CD1c-positive myeloid dendritic cell (primary cell): ENCODE data around the gene NME2.
"Not testable (repeated sequence)": the region's sequence is repeated elsewhere in the genome, so short reads cannot be mapped to it uniquely, and the experiment has no call there.

ENCODE experiments used
- DNase-seq: peaks from one replicate; pipeline ENCODE4 v3.0.0-alpha.2; 2016; ENCODE audit errors: extremely low spot score

Gene NME2

DNA sequence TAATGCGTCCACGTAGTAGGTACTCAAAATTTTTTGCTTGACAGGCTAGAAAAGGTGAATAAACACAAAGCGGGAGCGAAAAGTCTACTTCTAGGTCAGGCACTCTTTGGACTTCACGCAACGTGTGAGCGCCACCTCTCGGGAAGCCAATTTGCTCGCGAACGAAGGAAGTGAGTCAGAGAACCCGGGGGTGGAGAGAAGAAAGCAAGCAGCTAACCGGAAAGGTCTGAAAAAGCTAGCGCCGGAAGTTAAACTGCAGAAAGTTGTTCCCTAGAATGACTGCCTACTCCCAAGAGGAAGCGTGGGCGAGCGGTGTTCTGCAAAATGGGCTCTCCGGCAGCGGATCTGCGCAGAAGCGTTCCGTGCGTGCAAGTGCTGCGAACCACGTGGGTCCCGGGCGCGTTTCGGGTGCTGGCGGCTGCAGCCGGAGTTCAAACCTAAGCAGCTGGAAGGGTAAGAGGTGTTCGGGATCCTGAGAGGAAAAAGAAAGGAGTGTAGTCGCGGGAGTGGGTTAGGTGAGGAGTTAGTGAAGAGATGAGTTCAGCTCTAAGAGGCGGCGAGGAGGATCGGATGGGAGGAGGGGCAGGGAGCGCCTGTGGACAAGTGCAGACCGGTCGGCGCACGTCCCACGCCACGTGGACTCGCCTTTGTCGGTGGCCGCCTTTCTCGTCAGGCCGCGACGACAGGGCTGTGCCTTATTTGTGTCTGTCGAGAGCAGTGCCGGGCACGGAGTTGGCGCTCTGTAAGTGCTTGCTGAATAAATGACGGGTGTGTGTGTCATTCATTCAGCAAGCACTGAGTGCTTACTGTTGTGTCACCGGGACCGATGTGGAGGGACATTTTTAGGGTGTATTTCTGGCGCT is 12.8 kb upstream of the NME2 start, which contains the start of gene NME1:
NME1 (plus strand) TSS at position 350 of the 863 bp plus-strand sequence. CDS start 2,096 bp downstream, outside the sequence.
- DNase-seq = peak; percentile 100

DNA sequence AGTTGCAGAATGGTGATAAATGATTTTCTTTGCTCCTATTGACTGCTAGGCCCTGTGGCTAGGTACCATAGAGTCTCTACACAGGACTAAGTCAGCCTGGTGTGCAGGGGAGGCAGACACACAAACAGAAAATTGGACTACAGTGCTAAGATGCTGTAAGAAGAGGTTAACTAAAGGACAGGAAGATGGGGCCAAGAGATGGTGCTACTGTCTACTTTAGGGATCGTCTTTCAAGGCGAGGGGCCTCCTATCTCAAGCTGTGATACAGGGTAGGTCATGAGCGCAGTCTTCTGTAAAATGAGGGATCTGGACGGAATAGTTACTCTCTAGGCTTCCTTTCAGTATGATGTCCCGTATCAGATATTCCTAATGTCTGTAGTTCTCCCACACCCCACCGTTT is 12.0 kb upstream of the NME2 start:
- no peak for DNase-seq

DNA sequence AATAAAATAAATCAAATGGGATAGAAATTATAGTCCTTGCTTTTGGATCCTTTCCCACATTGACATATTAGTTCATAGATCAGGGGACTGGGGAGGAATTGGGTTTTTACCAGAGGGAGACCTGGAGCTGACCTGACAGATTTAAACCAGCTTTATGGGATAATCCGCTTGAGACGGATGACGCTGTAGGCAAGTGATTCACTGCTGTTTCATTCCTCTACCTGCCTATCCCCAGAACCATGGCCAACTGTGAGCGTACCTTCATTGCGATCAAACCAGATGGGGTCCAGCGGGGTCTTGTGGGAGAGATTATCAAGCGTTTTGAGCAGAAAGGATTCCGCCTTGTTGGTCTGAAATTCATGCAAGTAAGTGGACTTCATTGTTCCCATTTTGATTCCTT is 10.8 kb upstream of the NME2 start:
- no peak for DNase-seq

DNA sequence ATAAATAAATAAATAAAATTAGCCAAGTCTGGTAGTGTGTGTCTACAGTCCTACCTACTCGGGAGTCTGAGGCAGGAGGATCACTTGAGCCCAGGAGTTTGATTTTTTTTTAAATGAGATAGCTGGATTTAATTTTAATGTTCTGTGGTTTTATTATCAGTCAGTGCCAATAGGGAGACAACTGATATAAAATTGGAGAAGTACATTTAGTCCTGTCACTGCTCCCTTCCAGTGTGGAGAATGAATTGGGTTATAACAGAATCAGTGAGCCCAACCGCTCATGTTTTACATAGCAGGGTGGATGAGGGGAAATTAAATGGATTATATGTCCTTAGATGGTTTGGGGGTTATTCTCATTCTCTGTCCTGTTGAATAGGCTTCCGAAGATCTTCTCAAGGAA is 6.6 kb upstream of the NME2 start:
- no peak for DNase-seq

DNA sequence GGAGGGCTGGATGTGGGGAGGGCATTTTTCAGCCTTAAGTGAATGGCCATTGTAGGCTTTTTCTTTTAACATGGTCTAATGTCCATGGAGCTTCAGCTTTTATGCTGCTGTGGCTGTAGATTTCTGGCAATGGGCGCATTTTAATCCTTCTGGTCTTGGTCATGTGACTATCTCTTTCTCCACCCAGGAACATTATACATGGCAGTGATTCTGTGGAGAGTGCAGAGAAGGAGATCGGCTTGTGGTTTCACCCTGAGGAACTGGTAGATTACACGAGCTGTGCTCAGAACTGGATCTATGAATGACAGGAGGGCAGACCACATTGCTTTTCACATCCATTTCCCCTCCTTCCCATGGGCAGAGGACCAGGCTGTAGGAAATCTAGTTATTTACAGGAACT is 4.7 kb upstream of the NME2 start:
- DNase-seq = no peak

DNA sequence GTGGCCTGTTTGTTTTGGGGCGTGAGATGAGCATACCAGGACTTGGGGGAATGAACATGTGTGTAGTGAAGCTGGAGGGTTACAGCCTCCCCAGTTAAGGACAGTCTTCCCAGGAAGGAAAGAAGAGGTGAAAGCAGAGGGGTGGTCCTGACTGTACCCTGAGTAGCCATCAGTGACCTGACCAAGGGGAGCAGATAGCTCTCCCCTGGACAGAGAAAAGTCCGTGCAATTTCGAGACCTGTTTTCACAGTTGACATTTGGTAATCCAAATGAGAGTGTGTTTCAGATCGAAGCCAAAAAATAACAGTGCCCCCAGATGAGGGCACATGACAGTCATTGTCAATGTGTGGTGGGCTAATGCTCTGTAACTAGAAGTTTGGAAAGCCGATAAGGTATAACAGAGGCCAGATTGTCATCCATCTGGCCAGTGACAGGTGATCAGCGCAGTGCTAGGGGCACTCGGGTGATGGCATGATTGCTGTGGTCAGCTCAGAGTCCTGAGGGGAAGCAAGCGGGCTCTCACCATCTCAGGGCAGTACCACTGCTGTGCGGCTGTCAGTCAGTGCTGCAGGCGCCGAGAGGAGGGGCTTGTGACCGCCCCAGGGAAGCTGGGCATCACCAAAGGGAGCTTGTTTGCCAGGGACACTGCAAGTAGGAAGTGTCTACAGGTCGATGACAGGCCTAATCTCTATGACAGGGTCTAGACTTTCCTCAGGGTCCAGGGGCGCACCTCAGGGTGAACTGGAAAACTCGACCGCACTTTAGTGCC is 1.1 kb upstream of the NME2 start:
- DNase-seq = no peak

DNA sequence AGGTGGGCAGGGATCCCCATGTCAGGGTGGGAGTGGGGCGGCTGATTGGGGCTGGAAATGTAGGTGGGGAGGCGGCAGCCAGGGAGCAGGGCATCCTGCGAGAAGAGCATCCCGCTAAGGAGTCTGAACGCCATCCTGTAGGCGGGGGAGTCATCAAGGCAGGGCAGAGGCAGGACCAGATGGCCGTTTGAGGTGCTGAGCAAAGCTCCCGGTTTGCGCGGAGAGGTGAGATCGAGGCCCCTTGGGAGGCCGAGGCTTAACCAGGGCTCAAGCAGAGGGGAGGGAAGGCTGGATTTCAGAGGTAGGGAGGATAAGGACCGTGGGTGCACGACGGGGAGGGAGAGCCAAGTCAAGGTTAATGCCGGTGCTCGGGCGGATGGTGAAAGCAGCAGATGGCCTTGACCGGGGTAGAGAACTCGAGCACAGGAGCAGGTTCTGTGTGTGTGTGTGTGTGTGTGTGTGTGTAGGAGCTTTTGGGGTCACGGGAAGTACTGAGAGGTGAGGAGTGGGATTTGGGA is 472 bp upstream of the NME2 start:
- DNase-seq = no peak

DNA sequence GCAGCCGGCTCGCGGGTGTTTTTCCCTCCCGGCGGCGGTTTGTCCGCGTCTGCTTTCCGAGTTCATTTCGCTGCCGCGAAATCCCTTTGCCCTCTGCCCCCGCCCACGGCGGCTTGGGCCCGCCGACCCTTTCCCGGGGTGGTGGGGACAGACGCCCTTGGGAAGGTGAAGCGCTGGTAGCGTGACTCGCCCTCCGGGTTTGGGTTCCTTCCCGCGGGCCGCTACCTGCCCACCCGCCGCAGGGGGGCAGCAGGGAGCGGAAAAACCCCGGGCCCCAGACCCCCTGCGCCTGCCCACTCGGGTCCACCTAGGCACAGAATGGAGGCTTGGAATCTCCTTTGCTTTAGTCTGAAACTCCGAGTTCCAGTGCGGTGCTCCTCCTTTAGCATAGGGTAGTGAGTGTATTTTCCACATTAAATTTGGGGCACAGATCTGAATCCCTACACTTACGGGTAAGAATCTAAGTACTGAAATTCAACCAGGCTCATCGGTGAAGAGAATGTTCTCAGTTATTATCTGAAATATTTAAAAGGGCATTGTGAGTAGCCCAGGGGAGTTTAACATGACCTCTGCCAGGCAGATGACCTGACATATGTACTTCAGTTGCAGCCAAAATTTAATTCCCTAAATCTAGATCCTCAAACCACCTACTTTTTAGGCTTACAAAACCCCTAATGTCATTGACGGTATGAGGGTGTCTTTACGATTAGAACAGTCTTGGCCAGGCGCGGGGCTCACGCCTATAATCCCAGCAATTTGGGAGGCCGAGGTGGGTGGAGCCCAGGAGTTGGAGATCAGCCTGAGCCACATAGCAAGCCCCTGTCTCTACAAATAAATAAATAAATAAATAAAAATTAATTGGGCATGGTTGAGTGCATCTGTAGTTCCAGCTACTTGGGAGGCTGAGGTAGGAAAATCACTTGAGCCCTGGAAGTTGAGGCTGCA is 1.0 kb downstream of the NME2 start:
- peak; percentile 62 for DNase-seq

DNA sequence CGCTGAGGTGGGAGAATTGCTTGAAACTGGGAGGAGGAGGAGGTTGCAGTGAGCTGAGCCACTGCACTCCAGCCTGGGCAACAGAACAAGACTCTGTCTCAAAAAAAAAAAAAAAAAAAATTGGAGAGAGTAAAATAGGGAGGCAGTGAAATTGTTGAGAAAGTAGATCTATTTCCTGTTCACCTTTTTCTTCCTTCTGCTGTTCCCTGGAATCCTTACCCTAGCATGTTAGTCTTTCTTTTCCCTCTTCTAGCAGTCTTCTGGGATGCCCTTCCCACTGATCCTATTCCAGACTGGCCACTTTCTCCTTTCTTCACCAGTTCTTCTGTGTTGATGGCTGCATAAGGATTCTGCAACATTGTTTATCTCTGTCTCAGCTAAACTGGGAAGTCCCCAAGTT is 3.1 kb downstream of the NME2 start:
- DNase-seq = no peak

DNA sequence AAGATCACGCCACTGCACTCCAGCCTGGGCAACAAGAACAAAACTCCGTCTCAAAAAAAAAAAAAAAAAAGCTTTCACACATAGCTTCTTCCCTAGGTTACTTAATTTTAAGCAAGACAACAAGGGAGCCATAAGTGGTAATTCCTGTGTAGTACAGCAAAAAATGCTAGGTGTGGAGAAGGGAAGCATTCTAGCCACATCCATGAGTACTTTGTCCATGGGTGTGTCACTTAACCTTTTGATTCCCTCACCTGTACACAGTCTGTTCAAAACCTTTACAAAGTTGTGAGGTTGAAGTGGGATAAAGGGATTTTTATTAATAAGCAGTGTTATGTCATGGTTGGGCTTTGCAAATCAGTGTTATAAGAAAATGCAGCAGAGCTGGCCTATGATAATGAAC is 4.5 kb downstream of the NME2 start:
- DNase-seq = no peak

DNA sequence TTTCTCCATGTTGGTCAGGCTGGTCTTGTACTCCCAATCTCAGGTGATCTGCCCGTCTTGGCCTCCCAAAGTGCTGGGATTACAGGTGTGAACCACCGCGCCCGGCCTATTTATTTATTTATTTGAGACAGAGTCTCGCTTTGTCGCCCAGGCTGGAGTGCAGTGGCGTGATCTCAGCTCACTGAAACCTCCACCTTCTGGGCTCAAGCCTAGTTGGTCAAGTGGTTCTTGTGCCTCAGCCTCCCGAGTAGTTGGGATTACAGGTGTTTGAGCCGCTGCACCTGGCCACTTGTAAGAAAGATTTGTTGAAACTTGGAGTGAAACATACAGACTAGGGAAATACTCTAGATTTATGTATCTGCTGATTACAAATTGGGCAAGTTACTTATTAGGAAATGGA is 5.8 kb downstream of the NME2 start:
- DNase-seq = not testable (repeated sequence)

DNA sequence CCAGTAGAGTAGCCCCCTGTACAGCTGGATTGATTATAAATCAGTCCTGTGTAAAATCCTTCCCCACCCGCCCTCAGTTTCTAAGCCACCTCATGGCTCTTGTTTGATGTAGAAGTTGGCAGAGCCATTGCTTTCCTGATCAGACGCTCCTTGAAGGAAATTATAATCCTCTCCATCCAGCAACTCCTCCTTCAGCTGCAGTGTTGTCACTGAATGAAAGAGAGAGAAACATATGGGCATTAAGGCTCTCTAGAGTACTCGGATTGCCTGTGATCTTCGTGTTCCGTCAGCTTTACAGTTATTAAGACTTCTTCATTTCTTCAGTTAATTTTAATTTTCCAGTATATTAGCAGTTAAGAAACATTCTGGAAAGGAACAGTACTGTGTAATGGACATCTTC is 14.3 kb downstream of the NME2 start:
- no peak for DNase-seq

DNA sequence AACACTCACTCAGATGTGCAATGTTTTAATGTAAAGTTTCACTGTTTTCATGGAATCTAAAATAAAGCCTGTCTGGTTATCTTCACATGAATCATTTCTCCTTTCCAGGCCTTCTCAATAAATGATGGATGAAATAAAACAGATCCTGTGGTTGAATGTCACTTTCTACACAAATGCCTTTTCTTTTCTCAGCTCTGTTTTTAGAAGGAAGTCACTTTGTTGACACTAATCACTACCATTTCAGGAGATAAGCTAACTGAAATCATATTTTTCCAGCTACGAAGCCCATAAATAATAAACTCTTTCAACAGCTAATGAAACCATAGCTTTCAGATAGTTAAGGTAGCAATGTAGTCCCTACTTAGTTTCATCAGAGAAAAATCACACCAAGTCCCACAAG is 17.9 kb downstream of the NME2 start:
- DNase-seq = no peak

DNA sequence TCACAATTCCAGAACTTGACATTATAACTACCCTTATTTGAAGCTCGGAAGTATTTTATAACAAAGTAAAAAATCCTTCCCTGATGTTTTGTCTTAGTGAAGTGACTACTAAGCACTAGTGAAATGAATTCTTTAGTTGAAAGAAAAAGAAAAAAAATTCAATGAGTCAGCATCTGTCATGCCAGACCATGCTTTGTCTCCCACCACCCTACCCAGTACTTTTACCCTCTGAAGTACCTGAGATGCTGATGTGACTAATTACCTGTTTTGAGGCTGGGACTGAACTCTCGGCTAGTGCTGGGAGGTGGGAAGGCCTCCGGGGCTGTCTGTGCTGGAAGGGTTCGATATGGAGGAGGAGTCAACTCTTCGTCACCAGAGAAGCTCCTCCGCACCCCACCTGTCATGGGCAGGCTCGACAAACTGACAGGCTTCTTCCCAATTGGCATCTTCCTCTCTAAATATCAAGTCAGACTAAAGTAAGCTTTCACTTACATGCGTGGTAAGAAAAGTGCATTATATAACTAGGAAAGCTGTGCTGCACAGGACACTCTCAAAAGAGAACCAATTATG is 19.6 kb downstream of the NME2 start:
- DNase-seq = no peak

DNA sequence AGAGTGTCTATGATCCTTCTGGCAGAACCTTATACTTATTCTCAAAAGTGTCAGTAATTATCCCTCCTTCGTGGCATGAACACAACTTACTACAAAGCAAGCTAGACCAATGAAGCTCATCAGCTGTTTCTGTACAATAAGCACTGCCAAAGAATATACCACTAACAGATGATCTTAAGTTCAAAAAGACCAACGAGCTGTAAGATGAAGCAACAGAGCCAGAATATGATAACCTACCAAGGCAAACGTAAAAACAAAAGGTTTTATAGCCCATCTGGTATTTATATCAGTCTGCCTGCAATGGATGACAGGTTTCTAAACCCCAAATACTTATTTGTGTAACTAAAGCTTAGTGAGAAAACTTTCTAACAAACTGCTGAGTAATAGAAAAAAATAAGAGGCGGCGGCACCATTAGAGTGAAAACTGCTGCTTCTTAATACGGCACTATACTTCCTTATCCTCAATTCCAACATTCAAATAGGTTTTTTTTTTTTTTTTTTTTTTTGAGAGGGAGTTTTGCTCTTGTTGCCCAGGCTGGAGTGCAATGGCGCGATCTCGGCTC is 22.1 kb downstream of the NME2 start:
- DNase-seq = no peak

DNA sequence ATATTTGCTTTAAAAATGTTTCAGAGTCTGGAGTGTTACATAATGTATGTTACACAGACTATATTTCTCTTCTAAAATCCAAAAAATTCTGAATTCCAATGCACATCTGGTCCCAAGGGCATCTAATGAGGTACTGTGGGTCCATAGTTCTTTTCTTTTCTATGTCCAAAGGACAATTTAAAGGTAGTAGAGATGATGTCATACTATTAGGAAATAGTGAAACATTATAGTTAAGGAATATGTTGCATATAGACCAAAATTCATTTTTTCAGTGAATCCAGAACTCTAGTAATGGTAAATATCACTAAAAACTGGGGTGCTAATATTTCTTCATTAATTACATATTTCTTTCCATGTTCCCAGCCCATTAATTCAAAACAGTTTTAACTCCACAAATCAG is 23.0 kb downstream of the NME2 start:
- DNase-seq = no peak

DNA sequence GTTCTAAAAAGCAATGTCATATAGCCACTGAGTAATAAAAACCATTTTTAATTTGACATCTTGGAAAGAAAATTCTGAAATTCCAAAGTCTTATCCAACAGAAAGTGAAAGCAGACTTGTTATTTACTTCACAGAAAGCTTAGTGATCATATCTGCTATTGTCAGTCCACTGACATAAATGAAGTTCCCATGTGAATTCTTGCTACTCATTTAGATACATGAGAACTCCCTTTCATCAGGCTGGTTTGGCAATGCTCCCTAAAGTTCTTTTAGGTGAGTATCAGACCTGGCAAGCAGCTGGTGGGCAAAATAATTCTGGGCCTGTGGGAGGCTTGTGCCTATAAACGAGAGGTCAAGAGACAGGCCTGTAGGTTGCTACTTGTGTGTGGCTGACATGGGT is 23.4 kb downstream of the NME2 start:
- no peak for DNase-seq

DNA sequence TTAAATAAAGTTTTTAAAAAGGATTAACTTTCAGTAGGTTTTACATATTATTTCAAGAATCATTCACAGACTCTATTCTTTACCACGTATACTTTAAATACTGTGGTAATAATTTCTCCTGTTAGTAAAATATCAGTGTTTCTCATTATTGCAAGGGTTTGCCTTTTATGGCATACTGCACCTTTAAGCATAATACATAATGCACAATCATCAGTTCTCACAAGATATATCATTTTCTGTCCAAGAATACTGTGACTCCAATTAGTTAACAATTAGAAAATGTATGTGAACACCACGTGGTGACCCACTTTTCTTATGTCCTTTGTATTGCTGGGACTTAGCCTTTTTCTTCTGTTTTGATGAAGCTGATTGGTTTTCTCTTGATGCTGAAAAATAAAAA is 25.7 kb downstream of the NME2 start:
- no peak for DNase-seq

DNA sequence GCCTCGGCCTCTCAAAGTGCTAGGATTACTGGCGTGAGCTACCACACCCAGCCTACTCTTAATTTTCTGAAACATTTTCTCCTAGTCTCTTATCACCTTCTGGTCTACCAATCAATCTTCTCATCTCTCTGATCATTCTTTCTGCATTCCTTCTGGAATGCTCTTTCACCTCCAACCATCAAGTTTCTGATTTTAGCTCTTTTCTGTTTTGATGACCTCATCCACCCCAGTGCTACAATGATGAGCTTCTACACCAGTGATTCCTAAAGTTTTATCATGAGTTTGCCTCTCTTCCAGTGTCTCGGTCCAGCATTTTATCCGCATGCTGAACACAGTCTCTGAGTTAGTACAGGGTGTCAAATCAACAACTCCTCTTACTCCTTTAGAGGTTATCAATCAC is 31.5 kb downstream of the NME2 start:
- no peak for DNase-seq

DNA sequence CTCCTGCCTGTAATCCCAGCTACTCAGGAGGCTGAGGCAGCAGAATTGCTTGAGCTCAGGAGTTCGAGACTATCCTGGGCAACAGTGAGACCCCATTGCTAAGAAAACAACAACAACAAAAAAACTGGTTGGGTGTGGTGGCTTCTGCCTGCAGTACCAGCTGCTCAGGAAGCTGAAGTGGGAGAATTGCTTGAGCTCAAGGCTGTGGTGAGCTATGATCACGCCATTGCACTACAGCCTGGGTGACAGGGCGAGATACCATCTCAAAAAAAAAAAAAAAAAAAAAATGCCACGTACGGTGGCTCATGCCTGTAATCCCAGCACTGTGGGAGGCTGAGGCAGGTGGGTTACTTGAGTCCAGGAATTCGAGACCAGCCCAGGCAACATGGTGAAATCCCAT is 34.1 kb downstream of the NME2 start:
- DNase-seq = no peak

DNA sequence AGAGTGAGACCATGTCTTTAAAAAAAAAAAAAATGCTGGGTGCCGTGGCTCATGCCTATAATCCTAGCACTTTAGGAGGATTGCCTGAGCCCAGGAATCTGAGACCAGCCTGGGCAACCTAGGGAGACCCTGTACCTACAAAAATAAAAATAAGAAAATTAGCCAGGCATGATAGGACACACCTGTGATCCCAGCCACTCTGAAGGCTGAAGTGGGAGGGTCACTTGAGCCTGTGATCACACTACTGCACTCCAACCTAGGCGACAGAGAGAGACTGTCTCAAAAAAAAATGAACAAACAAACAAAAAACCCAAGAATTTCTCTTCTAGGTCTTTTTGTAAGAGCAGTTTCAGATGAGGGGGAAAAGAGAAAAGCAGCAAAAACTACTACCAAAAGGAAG is 34.6 kb downstream of the NME2 start:
- no peak for DNase-seq
